Right lung (tissue), 5 donors: ENCODE data around the gene AADACL2. TPM values are rescaled to one million over a fixed set of nuclear protein-coding genes. Genes with fewer than 3 reads are reported as not detected.
"Not testable (repeated sequence)": the region's sequence is repeated elsewhere in the genome, so short reads cannot be mapped to it uniquely, and the experiment has no call there.

Experiments used
- DNase-seq, 2 donors: peaks; one replicate each; pipeline ENCODE4 v3.0.0-alpha.2; 2013
- polyA plus RNA-seq, 5 donors: library from polyadenylated mRNA; unstranded; fragments of 120-200 nt; gene quantifications; one replicate each; pipeline versions ENCODE4 v1.2.1 to v1.2.3, GENCODE V29; 2013; ENCODE audit warnings: inconsistent platforms in 1 of 5, low replicate concordance in 1 of 5; ENCODE audit not compliant: insufficient read length in 5 of 5, insufficient read depth in 1 of 5

The AADACL2 gene
- polyA plus RNA-seq, 5 donors = not detected

DNA sequence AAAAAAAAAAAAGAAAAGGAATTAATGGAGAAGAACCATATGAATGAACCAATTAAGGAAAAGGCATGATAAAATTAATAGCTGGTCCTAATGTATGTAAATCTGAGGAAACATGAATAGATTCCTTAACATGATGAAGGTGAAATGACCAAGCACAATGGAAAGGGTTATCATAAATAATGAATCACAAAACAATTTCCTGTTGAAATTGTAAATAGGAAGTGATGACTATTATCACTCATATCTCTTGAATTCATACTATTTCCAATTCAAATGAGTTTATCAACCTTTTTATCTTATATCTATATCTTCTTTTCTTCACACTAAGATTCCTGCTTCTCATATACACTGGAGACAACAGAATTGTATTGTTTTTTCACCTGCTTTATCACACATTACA, 32.0 kb downstream of the AADACL2 start:
- DNase-seq = no peak

DNA sequence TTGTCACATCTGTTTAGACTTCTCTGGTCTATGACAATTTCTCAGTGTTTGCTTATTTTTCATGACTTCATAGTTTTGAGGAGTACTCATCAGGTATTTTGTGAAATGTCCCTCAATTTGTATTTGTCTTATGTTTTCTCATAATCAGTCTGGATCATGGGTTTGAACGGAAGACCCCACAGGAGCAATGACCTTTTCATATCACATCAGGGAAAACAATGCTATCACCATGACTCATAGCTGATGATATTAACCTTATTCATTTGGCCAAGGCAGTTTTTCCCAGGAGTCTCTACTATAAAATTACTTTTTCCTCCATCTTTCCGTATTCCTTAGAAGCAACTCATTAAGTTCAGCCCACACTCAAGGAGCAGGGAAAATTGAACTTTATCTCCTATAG, 32.7 kb downstream of the AADACL2 start:
- no peak for DNase-seq

DNA sequence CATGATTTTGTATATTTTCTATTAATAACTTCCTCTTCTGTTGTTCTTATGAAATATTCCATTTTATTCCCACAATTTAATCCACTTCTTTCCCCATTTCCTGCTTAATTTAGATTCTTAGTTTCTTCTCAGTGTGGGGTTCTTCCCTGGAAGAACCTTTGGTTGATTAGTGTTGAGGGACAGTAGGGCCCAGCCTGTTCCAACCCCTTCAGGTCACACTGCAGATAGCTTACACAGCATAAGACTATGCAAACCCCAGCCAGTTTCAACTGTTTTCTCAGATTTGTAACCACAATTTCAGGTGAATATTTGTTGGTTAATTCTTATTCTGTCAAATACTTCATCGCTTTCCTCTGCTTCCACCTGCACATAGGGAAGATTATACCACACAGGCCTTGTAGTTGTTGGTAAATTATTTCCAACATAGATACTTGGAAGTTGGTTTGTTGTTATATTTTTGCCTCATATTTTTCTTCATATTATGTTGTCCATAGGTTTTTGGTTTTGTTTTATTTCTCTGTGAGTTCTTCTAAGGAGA, 34.7 kb downstream of the AADACL2 start:
- DNase-seq = no peak

DNA sequence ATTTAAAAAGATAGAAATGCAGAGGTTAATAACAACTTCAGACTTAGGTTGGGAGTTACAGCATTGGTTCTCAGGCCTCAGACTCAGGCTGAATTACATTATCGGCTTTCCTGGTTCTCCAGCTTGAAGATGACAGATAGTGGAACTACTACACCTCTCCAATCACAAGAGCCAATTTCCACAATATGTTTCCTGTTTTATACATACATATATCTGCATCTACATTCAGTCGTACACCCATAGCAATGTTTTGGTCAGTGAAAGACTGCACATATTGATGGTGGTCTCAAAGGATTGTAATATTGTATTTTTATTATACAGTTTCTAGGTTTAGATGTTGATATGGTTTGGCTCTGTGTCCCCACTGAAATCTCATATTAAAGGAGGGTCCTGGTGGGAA, 35.4 kb downstream of the AADACL2 start:
- no peak for DNase-seq

DNA sequence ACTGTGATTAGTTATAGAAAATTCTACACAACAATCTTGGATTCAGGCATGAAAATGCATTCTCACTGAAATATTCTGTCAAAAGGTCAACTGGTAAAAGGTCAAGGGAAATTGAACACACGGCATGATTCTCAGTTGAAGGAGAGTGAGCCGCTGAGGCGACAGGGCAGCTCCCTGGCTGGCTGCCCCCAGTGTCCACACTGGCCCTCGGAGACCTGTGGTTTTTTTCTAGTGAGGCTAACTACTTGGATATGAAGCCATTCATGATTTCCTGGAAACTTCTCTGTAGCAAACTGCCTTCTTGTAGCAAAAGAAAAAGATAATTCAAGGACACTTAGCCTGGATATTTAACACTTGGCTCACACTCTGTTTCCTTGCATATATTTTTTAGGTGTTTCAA, 37.2 kb downstream of the AADACL2 start:
- DNase-seq = peak; percentile 34 to 45

DNA sequence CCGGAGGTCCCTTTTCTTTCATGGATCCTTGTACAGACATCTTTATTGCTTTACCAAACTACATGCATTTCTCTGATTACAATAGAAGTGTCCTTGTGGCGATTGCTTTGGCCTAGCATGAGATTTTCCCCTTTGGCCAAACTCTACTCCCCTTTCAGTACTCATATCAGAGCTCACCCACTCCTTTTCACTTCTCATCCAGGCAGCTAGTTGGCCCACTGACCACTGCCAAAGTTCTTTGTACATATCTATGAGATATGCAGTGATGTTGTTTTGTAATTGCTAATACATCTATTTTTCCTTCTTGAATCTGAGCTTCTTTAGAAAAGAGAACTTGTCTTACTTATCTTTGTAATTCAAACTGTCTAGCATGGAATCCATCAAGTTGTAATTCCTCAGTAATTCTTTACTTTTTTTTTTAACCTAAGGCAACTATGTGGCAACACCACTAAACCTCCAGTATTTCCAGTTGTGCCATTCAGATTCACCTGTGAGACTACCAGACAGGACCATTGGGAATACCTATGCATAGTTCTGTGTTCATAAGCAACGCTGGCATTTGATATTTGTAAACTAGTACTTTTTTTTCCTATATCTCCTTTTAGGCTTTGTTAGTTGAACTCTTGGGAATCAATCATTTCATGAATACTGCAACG, 39.2 kb downstream of the AADACL2 start:
- no peak for DNase-seq

DNA sequence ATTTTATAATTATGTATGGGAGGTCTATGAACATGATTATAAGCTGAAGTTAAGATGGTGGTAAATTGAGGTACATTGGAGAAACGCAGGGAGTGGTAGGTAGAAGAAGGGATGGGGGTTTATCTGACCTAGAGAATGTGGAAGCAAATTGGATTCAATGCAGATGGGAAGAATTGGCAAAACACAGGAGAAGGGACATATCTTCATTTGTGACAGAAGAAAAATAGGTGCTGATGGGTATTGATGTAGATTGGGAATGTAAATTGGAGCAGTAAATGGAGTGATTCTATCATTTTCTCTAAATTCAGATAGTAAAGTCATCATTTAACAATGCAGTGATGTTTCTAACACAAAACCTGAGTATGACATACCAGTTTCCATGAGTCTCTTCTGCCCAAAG, 40.5 kb downstream of the AADACL2 start:
- no peak for DNase-seq

DNA sequence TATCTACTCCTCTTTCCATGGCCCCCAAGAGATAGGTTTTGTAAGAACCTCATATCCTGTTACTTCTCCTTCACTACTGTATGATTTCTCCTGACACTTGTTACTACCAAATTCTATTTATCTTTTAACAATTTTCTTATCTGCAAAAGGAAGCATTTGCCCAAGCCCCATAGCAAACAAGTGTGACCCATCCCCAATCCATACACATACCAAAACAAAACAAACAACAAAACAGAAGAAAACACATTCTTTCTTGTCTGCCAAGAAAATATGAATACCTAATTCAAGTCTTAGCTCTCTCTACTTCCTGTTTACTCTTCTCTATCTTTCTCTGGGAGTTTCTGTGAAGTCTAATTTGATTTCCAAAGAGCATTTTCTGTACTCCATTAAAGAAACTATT, 41.2 kb downstream of the AADACL2 start:
- no peak for DNase-seq

DNA sequence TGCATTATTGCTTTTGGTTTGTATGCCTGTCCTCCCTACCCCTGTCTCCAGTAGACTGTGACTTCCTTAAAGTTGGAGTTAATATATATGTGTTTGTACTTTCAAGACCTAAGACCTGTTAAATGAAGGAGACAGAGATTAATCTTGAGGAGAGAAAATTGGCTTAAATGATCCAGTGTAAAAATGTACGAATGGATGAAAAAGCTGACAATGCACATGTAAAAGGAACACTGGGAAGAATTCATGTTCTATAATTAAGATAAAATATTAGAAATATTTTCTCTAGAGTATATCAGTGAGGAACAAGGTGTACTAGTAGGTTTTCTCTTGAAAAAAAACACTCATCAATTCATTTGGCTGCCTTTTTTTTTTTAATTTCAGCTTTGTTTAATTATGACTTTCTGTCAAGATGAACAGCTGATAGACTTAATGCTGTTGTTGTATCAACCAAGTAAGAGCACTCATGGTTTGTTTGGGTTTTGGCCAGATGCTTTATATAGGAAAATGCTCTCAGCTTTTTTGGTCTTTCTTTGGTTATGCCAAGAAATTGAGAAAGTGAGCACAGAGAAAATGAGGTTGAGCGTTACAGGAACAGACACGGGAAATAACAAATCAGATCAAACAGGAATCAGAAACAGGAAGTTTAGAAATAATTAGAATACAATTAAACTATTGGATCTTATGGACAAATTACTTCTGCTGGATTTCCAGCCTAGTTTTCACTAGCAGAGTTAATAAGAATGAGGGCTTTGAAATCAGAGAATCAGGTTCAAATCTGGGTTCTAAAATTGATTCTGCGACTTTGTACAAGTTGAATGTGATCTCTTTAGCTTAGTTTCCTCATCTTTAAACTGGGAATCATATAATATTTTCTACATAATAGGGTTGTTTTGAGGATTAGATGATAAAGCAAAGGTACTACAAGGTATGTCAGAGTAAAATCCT, 41.9 kb downstream of the AADACL2 start:
- DNase-seq = no peak

DNA sequence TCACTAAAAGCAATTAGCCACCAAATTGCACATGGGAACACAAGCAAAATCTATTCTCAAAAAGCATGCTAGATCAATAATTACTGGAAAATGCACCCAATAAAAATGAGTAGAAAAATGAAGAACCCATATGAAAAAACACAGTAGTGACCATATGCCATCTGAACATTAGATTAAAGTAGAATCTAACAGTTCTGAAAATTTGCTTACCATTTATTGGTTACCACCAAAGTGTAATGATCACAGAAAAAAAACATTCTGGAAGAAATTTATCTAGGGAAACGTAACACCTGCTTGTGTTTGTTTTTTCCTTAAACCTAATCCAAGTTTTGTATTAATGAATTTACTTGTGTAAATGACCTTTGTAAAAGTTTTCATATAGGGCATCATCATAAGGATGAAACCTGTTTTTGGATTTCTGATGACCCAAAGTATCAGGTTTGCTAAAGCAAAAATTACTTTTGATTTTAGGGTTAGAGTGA, 42.6 kb downstream of the AADACL2 start:
- DNase-seq = no peak

DNA sequence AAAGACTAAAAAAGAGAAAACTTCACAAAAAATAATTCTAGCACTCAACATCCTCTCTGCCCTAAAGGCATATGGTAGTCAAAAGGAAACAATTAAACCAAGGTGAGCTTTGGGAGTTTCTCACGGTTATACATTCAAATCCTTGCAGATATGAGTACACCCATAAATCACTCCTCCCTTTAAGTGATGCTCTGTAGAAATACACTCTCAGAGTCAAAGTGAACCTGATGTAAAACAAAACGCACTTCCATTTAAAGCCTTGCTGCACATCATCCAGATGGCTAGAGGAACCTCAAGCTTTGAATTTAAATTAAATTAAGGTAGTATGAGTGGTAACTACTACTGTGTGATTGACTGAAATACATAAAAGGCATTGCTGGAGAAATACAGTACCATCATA, 44.2 kb downstream of the AADACL2 start:
- no peak for DNase-seq

DNA sequence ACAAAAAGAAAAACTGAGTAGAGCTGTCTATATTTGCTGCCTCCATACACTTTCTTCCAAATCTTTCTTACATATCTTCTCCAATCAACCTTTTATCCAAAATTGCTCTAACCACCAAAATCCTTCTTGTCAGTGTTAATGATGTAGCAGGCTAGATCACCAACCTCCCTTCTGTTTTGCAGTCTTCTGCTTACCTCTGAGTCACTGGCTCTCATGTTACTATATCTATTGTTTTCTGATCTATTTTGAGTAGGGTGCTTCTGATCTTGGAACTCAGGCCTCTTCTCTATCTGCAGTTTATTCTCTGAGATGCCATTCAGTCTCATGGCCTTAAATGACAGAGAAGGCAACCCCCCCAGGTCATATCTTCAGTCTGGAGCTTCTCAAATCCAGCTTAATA, 53.9 kb downstream of the AADACL2 start:
- no peak for DNase-seq

DNA sequence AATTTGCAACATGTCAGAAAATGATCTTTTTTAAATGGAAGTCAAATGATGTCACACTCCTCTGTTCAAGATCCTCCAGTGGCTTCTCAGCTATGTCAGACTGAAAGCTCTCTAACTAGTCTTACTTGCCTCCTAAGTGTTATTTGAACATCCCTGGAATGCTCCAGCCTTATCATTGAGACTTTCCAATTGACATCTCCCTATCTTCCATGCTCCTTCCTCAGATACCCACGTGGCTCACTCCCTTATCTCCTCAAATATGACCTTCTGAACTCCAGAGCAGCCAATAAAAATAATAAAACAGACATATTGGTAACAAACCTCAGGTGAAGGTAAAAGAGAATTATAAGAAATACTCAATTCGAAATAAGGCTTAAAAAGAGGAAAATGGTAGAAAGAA, 54.7 kb downstream of the AADACL2 start:
- no peak for DNase-seq

DNA sequence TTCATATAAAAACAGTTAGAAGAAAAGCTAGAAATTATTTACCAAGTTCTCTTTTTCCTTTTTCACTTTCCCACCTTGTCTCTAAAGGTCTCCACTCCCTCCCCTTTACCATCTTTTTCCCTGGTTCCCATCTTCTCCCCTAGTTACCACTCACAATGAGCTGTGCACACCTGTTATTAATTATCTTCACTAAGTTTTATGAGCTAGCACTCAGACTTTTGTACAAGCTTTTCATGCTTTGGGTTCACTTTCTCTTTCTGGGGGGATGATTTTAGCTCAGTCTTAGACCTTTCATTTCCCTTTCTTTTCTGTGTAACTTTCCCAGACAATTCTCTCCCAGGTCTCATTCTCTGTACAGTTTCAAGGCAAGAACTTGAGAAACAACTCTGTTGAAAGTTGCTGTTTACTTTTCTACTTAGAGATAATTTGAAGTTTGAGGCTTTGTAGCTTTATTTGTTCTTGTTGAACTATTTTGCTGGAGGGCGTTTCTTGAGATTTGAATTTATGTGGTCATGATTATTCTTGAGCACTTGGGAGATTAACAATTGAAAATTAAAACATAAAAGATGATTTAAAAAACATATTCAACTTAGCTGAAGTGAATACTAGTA, 56.2 kb downstream of the AADACL2 start:
- no peak for DNase-seq

DNA sequence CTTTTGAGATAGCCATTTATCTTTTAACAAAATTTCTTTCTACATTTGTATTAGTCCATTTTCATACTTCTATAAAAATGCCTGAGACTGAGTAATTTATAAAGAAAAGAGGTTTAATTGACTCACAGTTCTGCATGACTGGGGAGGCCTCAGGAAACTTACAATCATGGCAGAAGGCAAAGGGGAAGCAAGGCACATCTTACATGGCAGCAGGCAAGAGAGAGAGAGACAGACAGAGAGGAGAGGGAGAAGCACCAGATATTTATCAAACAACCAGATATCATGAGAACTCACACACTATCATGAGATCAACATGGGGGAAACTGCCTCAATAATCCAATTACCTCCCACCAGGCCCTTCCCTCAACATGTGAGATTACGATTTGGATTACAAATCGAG, 57.0 kb downstream of the AADACL2 start:
- DNase-seq = not testable (repeated sequence)

DNA sequence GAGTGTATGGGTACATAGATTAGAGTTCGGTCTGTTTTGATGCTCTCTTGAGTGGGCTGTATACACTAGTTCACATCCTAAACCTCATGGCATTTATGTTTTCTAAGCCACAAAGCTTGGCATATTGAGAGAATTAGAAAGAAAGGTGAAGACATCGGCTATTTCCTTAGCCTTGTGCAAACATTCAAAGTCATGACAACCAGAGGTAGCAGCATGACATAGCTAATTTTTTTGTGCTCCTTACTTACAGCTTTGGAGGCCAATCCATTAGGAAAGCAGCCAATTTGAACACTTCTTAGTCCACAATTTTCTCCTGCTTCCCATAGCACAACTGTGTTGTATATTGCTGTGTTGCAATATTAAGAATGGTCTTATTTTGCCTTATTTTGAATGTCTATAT, 58.7 kb downstream of the AADACL2 start:
- no peak for DNase-seq

DNA sequence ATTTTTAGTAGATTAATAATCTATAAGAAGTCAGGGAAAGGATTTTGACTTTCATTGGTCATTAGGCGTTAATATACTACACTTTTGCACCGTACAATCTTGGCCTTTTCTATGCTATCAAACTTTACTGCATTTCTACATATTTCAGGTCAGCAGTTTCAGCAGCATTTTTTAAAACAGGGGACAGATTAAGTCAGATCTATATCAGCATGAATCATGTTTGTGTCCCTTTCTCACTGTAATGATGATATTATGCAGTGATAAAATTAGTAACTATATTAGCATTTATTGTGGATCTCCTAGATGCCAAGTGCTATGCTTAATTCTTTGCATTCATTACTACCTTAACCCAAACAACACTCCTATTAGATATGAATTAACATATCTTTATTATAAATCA, 59.9 kb downstream of the AADACL2 start:
- no peak for DNase-seq

DNA sequence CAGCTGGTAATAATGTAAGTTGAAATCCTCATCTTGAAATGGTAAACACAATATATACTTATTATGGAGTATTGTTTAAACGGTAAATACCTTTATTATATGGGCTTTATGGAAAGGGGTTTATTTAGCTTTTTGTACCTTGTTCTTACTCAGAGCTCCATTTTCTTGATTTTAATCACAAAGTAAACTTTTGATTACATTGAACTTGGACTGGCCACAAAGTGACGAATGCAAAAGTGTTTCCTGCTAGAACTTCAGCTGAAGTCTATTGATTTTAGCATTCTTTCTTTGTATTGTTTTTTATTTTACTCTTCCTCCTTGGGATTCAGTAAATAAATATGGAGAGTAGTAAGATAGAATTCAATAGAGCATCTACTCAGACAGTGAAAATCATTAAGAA, 60.4 kb downstream of the AADACL2 start:
- no peak for DNase-seq

DNA sequence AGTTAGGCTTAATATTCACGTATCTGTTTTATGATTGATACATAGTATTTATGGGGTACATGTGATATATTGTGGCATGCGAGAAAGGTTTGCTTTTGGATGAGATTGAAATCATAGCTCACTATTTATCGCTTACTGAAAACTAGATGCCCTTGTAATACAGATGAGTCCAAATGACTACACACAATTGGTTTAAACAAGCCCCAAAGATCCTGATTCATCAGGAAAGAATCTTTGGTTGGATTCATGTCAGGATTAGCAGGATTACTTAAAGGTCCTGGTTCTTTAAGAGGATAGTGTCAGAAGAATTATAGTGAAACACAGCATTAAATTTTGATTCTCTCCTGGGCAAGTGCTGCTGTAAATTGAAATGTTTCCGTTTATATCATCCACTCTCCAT, 61.5 kb downstream of the AADACL2 start:
- DNase-seq = no peak

DNA sequence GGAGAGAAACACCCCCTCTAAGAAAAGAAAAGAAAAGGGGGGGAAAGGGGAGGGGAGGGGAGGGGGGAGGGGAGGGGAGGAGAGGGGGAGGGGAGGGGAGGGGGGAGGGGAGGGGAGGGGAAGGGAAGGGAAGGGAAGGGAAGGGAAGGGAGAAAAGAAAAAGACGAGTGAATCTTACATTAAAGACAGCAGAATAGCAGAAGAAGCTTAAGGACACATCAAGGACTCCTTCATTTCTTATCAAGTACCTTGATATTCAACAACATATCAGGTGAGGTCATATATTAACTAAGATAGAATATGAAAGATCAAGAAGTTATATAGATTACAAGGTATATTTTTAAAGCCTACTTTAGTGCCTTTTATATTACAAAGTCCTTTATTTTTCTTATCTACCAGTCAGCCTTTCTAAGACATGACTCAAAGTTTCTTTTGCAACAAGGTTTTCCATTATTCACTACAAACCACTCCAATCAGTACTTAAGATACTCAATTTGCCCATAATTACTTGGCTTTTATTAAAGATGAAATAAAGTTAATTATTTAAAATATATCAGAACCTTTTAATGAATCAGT, 62.5 kb downstream of the AADACL2 start:
- DNase-seq = no peak

DNA sequence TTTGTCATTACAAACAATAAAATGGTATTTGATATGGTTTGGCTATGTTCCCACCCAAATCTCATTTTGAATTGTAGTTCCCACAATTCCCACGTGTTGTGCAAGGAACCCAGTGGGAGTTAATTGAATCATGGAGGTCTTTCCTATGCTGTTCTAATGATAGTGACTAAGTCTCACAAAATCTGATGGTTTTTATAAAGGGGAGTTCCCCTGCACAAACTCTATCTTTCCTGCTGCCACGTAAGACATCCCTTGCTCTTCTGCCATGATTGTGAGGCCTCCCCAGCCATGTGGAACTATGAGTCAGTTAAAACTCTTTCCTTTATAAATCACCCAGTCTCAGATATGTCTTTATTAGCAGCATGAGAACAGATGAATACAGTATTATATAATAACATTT, 64.7 kb downstream of the AADACL2 start:
- DNase-seq = no peak

DNA sequence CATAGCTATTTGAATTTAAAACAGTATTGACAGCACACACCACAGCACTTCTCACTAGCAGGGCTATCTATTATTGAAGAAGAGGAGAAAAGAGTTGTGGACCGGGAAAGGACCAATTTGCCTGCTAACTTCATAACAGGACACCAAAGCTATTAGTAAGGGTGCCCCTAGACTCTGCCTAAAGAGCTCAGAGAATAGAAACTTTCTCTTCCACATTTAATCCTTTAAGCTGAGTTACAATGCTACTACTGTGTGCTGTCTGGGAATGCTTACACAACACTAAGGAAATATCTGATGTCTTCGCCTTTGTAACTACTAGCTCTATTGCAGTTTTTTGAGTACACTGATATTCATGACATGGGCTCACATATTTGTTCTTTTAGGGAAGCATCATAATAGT, 66.7 kb downstream of the AADACL2 start:
- DNase-seq = no peak
